Astrocyte (in vitro differentiated cells and primary cell): ENCODE results near the gene LRPAP1.
"Not testable (repeated sequence)": the region's sequence is repeated elsewhere in the genome, so short reads cannot be mapped to it uniquely, and the experiment has no call there.

Experiments
- EZH2 ChIP-seq: IDR thresholded peaks from 2 replicates; pipeline ENCODE4 v1.6.1; 2012; ENCODE audit warnings: mild to moderate bottlenecking, low read length, inconsistent platforms; ENCODE audit not compliant: insufficient read depth
- TF ChIP-seq, protein P1 (sequence below): IDR thresholded peaks from 2 replicates; pipeline ENCODE4 v1.5.1; 2011; ENCODE audit warnings: low read depth, mild to moderate bottlenecking, inconsistent platforms, low read length, moderate library complexity; ENCODE audit not compliant: insufficient read depth

DNA sequence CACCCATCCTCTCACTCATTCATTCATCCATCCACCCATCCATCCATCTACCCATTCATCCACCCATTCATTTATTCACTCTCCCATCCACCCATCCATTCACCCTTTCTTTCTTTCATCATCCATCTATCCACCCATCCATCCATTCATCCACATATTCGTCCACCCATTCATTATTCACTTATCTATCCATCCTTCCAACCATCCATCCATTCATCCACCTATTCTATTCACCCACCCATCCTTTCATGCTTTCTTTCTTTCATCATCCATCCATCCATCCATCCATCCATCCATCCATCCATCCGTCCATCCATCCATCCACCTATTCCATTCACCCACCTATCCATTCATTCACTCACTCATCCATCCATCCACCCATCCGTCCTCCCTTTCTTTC is 45.8 kb upstream of the LRPAP1 start:
- not testable (repeated sequence) for TF ChIP-seq EZH2
- TF ChIP-seq, protein P1, sequence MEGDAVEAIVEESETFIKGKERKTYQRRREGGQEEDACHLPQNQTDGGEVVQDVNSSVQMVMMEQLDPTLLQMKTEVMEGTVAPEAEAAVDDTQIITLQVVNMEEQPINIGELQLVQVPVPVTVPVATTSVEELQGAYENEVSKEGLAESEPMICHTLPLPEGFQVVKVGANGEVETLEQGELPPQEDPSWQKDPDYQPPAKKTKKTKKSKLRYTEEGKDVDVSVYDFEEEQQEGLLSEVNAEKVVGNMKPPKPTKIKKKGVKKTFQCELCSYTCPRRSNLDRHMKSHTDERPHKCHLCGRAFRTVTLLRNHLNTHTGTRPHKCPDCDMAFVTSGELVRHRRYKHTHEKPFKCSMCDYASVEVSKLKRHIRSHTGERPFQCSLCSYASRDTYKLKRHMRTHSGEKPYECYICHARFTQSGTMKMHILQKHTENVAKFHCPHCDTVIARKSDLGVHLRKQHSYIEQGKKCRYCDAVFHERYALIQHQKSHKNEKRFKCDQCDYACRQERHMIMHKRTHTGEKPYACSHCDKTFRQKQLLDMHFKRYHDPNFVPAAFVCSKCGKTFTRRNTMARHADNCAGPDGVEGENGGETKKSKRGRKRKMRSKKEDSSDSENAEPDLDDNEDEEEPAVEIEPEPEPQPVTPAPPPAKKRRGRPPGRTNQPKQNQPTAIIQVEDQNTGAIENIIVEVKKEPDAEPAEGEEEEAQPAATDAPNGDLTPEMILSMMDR: not testable (repeated sequence)
